Fibroblast of gingiva (primary cell): ENCODE data around the gene MORN1.

Experiments
- DNase-seq: peaks from one replicate; pipeline ENCODE4 v3.0.0-alpha.2; 2011; ENCODE audit warnings: low read depth

MORN1 gene

DNA sequence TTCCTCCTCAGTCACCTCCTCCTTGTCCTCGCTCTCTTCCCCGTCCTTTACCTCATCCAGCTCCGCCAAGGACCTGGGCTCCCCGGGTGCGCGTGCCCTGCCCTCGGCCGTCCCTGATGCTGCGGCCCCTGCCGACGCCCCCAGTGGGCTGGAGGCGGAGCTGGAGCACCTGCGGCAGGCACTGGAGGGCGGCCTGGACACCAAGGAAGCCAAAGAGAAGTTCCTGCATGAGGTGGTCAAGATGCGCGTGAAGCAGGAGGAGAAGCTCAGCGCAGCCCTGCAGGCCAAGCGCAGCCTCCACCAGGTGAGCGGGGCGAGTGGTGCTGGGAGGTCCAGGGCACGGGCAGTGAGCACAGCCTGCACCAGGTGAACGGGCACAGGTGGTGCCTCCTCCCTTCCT, 87.1 kb downstream of the MORN1 start:
- DNase-seq: no peak

GRCh38 chr1:2303781-2304180, 87.6 kb downstream of the MORN1 start:
- DNase-seq: no peak

DNA sequence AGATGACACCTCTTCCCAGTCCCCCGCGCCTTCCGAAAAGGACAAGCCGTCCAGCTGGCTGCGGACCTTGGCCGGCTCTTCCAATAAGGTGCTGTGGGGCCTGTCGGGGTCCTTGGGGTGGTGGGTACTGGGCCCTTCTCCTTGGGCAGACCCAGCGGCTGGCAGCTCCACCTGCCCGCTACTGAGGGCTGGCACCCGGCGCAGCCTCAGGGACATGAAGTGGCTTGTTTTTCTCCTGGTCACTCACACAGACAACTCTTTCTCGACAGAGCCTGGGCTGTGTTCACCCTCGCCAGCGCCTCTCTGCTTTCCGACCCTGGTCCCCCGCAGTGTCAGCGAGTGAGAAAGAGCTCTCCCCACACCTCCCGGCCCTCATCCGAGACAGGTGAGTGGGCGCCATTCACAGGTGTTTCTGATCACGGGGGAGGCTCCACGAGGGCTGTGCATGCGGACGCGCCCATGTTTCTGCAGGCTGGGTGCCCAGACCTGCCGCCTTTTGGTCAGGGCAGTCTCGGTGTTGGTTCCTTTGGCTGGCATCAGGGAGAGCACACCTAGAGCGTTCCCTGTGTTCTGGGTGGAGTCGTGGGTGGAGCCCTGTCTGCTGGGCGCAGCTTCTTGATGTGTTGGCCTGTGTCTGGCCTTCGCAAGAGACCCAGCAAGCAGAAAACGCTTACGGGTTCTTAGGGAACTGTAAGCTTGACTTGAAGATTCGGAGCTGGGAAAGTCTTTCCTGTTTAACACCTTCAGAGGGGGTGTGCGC, 88.2 kb downstream of the MORN1 start:
- DNase-seq: no peak

DNA sequence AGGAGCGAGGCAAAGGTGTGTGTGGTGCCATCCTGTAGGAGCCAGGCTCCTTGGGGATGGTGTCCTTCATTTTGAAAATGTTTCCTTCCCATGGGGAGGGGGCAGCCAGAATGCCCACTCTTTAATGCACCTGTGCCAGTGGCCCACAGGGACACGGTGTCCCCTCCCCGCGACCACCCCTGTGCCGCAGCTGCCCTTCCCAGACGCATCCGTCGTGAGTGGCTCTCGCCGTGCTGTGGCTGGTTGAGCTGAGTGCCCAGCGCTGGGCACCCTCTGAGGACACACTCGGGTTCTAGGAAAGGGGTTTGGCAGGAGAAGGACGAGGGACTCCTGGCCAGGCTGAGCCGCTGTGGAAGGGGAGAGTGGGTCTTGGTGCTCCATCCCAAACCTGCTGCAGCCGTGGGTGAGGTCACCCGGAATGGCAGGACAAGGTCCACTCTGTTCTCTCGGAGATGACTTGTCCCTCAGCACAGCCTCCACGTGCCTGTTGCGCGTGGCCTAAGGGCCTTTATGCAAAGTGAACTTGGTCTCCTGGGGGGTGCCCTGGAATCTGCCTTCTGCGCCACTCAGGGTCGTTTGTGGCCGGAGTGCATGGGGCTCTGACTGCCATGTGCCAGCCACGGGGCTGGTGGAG, 88.9 kb downstream of the MORN1 start:
- DNase-seq: no peak

DNA sequence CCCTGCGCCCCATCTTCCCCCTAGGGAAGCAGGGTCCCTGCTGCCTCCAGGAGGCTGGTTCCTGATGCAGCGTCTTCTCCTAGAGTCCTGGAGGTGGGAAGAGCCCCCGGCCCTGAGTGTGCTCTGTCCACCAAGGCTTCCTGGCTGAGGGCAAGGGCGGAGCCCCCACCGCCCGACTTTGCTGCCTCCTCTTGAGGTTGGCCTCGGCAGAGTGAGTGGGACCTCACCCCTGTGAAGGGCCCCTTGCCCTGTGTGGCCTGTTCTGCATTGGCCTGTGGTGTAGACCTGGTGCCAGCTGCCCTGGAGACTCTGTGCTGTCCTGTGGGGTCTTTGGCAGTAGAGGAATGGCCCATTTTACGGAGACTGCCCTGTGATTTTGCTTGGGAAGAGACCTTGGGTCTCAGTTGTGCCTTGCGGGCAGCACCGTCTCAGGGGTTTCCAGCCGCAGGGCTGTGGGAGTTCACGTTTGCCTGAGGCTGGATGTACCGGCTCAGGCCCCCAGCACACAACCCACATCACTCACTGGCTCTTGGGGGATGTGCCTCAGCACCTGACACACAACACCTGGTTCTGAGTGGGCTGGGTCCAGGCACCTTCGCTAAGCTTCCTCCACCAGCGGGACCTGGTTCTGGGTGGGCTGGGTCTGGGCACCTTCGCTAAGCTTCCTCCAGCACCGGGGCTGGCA, 89.6 kb downstream of the MORN1 start:
- DNase-seq: no peak

DNA sequence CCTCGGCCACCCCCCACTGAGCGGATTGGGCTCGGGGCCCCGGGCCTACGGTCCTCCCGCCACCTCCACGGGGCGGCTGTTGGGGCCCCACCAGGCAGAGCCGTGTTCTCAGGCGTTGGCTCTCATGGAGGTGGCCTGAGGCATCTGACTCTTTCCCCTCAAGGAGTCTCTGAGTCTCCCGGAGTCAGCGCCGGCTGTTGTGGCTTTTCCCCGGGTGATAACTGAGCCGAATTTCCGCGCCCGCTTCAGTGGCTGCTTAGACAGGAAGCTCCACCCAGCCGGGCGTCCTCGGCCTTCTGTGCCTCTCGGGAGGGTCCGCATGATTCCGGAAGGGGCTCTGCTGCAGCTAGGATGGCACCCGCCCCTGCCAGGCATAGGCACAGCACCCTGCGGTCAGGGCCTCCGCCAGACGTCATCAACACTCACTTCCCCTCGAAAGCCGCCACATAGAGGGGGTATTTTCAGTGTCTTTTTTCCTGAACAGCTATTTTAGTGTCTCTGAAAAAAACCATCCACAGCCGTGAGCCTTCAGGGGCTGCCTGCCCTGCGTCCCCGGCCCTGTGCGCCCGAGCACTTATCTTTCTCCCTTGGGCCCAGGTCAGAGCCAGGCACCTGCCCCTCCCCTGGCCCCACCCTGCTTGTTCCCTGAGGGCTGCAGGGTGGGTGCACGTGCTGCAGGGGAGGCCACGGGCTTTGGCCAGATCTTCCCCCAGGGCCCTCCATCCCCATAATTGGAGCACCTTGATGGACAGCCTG, 90.3 kb downstream of the MORN1 start:
- peak; percentile 38 for DNase-seq

DNA sequence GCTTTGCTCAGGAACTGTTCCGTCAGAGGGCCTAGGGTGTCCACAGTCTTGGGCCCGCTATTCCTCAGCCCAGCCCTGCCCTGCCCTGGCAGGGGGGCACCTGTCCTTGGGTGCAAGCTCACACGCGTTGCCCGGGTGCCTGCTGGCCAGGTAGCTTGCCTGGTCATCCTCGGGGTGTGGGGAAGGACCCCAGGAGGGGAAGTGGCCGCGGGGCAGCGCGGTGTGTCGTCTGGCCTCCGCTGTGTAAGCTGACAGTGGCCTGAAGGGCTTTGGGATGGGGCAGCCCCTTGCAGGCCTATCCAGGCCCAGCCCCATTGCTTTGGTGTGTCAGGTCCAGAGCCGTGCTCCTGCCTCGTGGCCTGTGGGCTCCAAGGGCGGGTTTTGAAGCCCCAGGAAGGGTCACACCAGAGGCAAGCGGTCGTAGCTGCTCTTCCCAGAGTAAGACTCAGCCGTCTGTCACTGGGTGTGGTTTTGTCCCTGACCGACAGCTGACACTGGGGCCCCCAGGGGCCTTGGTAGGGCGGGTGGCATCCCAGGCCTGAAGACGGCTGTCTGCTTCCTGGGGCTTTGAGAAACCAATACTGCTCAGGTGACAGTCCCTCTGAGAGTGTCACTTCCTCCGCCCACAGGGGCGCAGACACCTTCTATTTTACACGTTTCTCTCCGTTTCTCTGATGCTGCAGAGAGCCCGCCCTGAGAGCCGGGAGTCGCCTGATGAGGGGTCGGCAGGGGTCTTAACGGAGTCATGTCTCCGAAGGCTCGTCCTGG, 91.2 kb downstream of the MORN1 start:
- DNase-seq: no peak

DNA sequence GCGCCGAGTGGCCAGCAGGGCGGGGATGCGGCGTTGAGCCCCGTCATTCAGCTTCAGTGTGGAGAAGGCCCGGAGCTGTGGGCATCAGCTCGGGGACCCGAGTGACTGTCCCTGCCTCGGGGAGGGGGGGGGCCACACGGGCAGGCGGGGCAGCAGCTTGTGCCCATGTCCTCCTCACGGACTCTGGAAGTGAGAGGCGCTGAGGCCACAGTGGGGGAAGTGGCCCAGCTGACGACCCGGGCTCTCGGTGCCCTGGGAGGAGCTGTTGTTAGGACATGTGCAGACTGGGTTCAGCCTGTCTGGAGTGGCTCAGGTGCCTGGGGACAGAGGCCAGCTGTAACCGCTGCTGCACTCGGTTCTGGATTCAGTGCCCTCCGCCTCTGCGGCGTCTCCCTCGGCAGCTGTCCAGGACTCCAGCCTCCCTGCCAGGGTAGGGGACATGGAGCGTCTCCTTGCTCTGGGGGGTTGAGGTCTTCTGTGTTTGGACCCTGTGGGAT, 92.2 kb downstream of the MORN1 start:
- DNase-seq: no peak

DNA sequence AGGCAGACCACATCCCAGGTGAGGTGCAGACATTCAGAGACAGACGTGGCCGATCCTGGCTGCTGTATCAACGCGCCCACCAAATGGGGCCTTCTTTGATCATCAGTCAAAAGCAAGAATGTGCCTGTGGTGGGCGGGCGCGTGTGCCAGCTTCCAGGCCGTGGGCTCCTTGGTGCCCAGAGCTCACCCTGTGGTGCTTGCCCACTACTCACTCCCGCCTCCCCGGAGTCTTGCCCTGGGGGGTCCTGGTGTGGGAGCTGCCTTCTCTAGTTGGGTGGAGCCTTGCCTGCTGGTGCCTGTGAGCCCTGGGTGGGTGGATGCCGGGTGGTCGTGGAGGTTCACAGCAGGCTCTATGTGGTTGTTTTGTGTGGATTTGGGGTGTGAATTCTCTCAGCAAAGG, 92.7 kb downstream of the MORN1 start:
- no peak for DNase-seq

DNA sequence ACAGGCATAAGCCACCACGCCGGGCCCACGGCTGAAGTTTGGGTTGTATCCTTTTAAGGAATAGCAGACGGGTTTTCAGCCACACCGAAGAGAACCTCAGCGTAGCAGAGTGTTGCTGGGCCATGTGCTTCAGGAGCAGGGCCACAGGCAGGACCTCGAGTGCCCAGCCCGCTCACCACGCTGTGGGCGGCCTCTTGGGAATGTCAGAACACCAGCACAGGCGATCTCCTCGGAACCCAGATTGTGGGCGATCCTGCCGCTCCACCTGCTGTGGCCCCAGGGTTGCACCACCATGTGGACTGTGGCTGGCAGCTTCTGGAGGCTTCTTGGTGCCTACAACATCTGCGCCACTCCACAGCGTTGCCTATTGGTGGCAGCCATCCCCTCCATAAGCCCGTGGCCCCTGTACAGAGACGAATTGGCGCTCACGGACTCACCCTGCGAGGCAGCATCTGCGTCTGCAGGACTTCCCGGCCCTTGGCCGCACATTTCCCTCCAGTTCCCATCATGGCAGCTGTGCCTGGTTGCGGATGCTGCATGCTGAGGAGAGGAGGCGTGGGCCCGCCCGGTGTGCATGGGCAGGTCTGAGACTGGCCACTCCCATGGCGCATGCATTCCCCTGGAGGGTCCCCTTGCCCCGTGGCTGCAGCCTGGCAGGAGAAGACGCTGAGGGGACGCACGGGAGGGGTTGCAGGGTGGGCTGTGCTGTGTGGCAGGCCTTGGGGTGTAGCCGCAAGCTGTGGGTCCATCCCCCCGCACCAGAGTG, 93.9 kb downstream of the MORN1 start:
- DNase-seq: no peak

DNA sequence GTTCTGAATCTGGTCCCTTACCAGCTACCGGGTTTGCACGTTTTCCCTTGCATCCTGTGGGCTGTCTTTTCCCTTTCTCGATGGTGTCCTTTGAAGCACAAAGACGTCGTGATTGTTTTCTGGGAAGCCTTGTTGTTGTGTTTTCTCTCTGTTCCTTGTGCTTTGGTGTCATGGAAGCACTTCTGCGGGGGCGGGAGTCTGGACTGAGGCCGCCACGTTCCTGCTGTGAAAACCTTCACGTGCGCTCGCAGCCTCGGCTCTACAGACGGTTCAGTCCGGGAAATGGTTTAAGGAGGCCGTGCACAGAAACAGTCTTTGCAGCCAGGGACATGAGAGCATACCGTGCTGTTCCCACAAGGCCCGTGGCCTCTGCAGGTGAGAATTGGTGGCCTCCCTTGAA, 94.7 kb downstream of the MORN1 start:
- no peak for DNase-seq

GRCh38 chr1:2296211-2296610, 95.1 kb downstream of the MORN1 start:
- peak; percentile 24 for DNase-seq

GRCh38 chr1:2295526-2295925, 95.8 kb downstream of the MORN1 start:
- no peak for DNase-seq

- no peak for DNase-seq
Measured at GRCh38 chr1:2294725-2295078, 96.7 kb downstream of the MORN1 start.

- DNase-seq: no peak
Measured at GRCh38 chr1:2294033-2294724, 97.2 kb downstream of the MORN1 start.

GRCh38 chr1:2292725-2293450, 98.5 kb downstream of the MORN1 start:
- DNase-seq: no peak

- no peak for DNase-seq
Measured at GRCh38 chr1:2291577-2291976, 99.8 kb downstream of the MORN1 start.

GRCh38 chr1:2290595-2291510, 100.5 kb downstream of the MORN1 start:
- DNase-seq: peak; percentile 97

DNA sequence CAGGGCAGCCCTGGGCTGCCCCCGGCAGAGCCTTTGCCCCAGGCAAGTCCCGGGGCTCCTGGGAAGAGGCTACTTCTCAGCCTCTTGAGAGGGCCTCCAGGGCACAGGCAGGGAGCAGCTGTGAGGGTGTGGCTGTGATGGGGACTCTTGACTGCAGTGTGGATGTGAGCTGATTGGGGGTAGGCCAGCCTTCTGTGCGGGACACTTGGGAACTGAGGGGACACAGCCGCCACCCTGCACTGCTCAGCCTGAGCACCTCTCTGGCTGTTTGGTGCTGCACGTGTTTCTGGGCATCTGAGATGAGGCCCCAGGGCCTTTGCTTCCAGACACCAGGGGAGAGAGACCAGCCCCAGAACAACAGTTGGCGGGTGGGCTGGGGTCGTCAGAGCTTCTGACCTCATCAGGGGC, 101.2 kb downstream of the MORN1 start:
- no peak for DNase-seq
